HPDE6-E6E7 (cell line): Measurements from ENCODE around the gene FBXL14.
A peak's percentile ranks its signal among the peaks of the same experiment; 100 is the strongest.
"Not testable (repeated sequence)": the region's sequence is repeated elsewhere in the genome, so short reads cannot be mapped to it uniquely, and the experiment has no call there.

Source experiments
- DNase-seq: peaks from one replicate; pipeline ENCODE4 v3.0.0; 2011; ENCODE audit warnings: missing footprints; ENCODE audit errors: extremely low spot score

FBXL14 gene

DNA sequence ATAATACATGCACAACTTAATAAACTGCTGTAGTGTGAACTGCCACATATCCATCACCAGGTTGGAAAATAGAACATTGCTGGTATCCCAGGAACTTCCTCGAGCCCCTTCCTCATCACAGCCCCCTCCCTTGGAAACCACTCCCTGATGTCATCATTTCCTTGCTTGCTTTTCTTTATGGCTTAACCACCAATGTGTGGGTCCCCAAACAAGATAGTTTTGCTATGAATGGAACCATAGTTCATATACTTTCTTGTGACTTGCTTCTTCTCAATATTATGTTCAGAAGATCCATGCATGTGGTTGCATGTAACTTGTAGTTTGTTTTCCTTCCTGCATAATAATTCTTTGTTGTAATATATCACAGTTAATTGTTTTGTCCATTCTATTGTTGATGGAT is 25.7 kb upstream of the FBXL14 start:
- no peak for DNase-seq

DNA sequence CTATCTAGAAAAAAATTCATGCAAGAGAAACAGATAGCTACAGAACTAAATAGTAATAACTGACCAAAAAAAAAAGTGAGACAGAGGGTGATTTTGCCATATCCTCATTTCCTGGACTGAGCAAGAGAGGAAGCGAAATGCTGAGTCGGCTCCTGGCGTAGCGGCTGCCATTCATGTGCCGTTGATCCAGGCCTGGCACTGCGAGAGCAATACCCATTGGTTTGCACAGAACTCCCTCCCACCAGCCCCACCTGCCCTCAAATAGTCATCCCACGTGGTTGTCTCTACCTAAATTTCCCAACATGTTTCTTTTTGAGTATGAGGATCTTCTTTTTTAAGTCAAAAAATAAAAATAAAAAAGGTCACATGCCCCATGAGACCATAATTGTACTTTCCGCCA is 25.2 kb upstream of the FBXL14 start:
- no peak for DNase-seq

DNA sequence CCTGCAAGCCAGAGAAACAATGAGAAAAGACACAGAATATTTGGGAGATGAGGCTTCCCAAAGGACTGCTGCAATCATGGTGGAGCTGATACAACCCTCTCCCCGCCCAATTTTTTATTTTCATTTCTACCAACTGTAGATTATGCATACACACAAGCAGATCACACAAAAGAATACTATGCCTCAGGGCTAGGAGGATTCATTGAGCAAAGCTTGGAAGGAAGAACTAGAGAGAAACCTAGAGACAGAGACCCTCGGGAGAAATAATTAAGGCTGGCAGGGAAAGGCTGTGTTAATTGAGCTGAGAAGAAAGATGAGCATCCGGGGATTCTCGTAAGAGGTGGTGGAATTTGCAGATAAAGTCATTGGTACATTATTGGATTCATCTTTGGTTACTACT is 24.8 kb upstream of the FBXL14 start:
- no peak for DNase-seq

DNA sequence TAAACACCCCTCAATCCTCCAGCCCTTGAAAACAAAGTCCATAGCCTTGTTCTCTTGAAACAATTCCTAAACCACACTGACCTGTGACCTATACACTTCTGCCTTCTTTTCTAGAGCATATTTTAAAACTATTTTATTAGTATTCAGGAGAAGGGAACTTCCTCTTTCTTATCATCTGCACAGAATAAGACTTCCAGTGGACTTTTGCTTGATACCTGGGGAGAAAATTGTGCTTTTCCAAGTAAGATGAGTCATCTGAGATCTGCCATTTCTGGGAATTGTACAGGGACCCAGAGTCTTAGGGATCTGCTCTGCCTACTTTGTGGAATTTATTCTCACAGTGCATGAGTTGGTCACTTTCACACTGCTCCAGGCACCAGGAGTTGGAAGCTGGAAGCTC is 24.1 kb upstream of the FBXL14 start:
- no peak for DNase-seq

DNA sequence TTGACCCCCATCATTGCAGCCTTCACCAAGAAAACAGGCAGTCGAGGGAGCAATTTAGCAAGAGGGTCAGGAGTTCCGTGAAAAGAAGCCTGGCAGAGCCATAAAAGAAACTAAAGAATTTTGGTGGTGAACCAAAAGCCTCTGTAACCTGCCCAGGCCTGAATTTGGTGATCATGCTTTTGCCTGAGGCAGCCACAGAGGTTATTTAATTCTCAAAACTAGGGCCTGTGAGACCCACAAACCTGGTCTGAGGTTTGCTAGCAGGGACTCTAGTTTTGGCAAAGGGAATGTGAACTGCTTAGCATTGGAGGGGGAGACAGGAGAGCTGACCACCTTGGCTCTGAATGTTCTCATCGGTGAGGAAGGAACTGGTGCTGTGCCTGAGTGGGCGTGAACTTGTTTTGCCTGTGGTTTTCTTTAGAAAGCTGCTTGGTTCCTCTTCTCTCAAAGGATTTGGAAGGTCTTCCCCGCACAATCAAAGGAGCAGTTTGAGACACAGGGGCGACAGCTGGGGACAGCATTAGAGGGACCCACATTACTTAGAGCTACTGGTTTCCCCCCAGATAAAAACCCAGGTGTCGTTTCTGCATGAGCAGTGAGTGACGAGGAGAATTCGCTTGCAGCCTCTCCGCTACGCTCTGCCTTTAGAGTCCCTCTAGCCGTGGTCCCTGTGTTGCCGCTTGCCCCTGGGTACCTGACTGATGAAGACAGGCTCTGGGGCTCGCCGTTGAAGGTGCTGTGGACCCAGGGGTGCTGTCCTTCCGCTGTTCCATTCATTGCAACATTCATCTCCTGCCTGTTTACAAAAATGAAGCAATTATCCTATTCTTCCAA is 22.1 kb upstream of the FBXL14 start:
- no peak for DNase-seq

DNA sequence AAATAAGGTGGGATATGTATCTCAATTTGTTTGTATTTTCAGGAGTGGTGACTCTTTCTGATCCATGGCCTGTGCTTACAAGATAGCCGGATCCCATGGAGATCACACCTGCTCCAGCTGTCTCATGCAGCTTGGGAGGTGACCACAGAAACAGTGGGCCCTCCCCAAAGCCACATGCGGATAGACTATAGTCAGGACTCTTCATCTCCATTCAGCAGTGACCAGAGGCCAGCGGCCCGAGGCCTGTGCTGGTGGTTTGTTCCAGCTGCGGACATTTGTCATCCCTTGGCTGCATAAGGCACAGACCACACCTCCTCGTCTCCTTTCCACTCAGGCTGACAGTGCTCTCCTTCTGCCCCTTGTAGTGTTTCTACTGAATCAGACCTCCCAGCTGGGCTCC is 20.0 kb upstream of the FBXL14 start:
- no peak for DNase-seq

DNA sequence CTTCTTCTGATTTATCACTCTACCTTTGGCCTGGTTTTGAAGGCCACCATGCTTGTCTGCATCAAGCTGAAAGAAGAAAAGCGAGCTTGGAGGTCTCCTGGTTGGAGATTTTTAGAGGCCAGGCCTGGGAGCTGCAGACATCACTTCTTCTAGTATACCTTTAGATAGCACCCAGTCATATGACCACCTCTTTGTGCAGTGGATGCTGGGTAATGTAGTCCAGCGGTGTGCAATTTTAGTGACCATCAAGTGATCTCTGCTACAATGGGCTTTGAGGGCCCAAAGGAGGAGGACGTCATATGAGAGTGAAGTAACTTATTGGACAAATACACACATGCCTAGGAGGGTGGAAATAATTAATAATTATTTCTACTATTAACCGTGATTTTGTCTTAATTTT is 19.5 kb upstream of the FBXL14 start:
- DNase-seq = no peak

DNA sequence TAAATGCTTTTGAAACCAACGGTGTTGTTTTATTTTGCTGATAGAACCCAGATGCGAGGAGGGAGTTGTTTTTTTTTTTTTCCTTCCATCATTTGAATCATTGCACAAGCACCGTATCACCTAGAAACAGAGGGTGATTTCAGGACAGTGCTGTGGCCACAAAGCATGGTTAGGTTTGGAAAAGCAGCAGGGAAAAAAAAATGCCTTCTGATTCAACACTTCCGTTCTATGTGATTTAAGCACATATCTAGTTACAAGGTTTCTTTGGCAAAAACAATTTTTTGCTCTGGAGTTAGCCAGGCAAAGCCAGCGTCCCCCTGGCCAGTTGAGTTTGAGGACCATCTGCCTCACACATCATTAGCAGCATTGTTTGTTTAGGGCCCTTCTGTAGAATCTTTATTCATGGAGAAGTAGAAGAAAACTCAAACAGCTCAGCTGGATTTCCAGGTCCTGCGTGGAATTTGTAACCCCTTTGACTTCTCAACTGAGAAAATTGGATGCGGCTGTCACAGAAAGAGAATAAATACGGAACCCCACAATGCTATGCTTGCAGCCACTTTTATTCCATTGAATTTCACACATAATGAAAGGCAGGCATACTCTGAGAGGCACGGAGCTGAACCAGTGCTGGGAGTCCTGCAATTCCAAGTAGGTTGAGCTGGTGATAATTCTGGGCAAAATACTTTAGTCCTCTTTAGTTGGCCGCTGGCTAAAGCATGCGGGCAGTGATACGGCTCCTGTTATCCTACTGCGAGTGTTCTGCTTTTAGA is 17.6 kb upstream of the FBXL14 start:
- no peak for DNase-seq

DNA sequence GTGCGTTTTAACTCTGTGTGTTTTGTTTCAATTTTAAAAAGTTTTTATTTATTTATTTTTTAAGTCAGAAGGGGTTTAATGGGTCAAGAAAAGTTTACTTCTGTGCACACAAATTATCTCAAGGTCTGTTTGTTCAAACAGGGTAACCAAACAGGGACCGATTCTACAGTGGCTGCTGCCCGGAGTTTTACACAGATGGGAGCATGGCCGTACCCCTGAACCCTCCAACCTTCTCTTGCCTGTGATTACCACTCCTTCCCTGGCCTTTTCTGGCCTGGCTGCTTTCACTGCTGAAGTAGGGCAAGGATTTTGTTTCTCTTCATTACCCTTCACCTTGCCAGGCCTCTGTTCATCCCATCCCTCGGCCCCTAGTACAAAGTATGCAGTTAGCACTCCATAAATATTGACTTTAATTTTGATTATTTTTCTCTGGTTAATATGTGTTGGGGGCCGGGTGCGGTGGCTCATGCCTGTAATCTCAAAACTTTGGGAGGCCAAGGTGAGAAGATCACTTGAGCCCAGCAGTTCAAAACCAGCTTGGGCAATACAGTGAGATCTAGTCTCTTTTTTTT is 15.8 kb upstream of the FBXL14 start:
- DNase-seq = no peak

DNA sequence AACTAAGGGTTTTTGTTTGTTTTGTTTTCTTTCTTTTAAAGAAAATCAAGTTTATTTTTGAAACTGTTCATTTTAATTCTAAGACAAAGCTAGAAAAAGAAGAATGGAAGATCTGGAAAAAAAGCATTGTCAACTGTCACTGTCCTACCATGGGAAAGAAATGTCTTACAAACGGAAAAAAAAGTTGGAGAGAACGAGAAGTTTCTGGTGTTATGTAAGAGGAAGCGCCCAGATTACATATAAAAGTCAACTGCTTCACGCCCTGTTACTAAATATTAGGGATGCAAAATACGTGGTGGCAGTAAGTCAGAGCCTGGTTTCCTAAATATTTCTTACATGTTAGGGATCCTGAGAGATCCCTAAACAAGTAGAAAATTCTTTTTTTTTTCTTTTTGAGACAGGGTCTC is 14.3 kb upstream of the FBXL14 start:
- DNase-seq = no peak

DNA sequence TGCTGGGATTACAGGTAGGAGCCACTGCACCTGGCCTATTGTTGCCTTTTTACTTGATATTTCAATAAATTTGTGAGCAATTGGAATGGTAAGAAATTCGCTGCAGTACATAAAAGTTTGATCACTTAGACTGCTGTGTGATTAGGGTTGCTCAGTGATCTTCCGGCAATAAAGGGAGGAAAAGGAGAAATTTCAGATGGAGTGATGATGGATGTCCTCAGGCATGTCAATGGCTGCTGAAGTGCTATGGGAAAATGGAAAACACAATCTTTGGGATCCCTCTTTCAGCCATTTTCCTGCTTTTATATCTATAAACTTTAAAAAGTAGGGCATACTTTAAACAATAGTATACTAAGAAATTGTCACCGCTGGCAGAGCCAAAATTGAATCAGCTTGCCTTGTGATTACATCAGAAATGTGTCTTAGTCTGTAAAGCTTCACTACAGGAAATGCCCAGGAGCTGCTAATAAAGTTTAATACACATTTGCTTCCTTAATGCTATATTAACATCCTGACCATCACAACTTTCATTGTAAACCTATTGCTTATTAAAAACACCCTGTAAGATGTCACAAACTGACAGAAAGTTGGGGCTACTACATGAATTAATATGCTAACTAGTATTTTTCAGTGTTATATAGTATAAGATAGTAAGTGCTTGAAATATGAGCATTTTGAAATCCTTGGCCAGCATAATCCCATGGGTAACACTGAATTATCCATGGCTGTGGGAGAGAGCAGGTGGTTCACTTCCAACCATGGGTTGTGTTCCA is 13.7 kb upstream of the FBXL14 start:
- DNase-seq = no peak

DNA sequence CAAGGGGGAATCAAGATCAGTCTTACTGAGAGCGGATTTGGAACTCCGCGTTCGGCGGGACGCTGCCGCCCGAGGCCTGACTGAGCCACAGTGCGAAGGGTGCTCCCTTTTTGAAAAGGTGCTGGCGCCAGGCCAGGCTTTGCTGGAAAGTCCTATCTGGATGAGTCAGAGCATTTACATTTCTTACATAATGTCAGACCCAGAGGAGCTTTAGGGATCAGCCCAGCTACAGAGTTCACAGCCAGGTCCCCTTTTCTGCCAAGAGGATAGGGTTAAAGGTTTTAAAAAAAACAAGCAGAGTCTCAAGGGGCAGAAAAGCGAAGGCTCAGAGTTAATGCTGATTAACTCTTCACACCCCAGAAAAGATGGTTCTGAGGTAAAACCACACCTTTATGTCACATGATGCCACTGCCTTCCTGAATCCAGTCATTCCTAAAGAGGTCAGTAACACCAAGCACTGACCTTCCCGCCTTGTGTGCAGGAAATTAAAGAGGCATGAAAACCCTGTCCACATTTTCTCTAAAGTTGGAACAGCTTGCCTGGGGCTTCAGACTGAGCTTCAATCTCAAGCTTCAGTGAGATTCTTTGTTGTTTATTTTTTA is 11.7 kb upstream of the FBXL14 start:
- DNase-seq = peak; percentile 84

DNA sequence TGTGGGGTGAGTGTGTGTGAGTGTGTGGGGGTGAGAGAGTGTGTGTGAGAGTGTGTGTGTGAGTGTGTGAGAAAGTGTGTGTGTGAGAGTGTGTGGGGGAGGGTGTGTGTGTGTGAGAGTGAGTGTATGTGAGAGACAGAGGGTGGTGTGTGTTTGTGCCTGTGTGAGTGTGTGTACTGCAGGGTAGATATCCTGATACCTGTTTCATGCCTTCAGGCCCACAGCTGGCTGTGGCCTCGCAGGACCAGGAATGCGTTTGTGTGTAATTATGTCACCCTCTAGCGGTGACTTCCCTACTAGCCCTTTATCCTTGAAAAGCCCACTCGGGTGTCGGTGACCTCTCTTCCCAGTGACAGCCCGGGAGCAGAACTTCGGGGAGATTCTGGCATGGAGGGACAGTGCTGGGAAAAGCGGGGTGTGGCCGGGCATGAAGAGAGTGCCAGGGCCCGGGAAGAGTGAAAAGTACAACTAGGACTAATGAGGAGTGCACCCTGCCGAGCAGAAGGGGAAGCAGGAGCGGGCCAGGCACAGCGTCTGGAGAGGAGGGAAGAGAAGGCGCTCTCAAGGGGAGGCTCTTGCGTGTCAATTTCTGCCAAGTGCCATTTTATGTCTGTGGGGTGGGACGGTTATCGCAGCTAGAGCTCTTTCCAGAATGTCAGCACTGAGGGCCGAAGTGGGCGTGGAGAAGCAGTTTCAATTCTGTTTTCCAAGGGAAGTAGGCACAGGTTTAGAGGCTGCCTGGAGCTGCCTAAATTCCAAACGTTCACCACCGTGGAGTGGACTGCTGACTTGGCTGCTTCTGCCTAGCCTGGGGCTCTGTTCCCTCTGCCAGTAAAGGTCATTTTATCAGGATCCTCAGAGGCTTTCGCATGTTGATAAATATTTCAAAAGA is 11.0 kb upstream of the FBXL14 start:
- peak; percentile 66 for DNase-seq

DNA sequence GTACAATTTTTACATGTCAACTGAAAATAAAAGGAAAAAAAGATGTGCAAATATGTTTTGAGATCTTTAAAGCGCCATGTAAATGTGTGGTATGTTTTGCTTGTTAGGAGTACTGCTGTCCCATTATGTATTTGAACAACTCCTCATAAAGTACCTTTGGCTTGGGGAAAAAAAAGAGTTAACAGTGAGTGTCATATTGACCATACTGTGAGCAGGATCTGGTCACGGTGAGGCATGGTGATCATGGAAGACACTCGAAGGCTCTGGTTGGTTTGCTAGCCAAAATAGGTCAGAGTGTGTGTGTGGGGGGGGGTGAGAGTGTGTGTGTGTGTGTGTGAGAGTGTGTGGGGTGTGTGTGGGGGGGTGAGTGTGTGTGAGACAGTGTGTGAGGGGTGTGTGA is 10.1 kb upstream of the FBXL14 start:
- no peak for DNase-seq

DNA sequence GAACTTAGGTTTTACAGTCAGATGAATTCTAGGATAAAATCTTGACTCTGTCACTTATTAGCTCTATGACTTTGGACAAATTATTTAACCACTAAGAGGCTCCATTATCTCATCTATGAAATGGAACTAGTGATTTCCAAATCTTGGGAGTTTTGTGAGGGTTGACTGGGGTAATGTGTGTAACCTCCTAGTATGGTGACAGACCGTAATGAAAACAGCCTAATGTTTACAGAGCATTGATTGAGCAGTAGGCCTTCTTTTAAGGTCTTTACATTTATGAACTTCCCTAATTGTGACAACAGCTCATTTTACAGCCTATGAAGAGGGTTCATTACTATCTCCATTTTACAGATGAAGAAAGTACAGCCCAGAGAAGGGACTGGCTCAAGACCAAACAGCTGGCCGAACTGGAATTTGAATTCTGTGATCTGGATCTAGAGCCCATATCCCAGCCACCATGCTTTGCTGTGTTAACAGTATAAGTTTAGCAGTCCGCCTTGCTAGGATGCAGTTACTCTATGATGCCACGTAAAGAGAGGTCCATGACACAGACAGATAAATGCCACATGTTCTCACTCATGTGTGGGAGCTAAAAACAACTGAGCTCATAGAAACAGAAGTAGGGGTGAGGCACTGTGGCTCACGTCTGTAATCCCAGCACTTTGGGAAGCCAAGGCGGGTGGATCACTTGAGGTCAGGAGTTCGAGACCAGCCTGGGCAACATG is 9.1 kb upstream of the FBXL14 start:
- no peak for DNase-seq

DNA sequence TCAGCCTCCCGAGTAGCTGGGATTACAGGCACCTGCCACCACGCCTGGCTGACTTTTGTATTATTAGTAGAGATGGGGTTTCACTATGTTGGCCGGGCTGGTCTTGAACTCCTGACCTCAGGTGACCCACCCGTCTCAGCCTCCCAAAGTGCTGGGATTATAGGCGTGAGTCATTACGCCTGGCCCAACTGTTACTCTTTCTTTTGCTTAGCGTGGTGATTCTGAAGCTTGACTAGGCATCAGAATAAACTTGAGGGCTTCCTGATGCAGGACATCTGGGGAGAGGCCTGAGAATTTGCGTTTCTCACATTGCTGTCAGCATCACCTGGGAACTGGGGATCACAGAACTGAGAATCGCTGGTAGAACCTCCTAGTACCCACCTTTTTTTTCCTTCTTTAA is 8.3 kb upstream of the FBXL14 start:
- not testable (repeated sequence) for DNase-seq

DNA sequence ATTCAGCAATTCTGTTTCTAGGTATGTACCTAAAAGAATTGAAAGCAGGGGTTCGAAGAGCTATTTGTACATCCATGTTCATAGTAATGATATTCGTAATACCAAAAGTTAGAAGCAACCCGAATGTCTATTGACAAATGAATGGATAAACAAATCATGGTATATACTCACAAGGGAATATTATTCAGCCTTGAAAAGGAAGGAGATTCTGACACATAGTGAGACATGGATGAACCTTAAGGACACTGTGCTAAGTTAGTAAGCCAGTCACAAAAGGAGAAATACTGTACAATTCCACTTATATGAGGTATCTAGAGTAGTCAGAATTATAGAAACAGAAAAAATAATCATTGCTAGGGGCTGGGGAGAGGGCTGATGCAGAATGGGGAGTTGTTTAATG is 4.4 kb upstream of the FBXL14 start:
- no peak for DNase-seq

DNA sequence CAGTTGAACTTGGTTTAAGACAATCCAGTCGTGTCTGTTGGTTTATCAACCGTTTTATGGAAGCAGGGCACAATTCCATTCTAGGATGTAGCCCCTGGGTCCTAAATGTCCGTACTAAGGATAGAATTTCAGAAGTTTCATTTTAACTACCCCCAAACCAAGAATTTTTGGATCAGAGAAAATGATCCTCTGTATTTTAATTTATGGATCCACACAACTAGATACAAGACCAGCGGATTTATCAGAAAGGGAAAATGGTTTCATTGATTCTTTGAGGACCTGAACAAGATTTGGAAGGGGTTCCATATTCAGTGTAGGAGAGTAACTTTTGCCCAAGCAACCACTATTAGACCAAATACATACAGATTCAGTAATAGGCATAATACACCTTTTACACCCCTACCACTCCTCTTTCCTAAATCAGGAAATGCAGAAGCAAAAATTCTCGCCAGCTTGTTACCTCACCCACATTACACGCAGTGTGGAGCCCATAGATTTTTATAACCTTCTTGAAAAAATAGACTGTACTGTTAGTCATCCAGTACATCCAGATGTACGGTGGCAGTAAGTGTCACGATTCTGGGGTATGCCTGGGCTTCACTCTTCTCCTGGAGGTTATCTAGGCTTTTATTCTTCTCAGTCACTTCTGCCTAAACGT is 1.4 kb upstream of the FBXL14 start:
- DNase-seq = no peak

DNA sequence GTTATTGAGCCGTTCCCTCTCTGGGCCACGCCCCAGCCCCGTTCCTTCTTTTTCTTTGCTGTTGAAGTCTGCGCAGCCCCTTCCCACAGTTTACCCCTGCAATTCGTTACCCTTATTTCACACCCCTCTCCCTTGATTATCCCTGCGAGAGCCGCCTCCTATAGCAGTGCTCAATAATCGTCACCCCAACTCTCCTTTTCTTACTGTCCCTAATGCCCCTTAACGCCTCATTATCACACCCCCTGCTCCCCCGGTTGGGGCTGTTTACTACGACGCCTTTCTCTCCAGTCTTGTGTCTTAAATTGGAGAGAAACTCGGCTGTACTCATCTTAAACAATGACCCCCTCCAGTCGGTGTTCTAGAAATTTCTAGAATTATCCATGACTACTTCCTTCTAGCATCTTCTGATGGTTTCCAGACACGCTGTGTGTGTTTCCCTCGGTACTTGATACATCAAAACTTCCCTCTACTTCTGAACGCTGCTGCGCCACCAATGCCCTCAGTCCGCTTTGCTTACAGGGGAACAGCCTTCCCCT is 713 bp upstream of the FBXL14 start:
- no peak for DNase-seq

DNA sequence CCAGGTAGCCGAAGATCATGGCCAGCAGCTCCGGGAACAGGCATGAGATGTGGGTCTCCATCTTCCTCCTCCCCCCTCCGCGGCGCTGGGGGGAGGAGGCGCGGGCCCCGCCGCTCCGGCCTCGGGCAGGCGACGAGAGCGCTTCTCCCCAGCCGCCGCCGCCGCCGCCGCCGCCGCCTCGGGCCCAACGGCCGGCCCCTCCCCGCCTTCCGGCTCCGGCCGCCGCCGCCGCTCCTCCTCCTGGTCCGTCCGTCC is 448 bp downstream of the FBXL14 start:
- no peak for DNase-seq
